HepG2 (cell line): ENCODE measurements around the gene PXYLP1. TPM values are rescaled to one million over a fixed set of nuclear protein-coding genes. Genes with fewer than 3 reads are reported as not detected.

ENCODE experiments used
- AKAP8 ChIP-seq: sonication (generic); formaldehyde crosslinking; IDR thresholded peaks from 2 replicates; pipeline ENCODE4 v1.5.1; 2020; ENCODE audit warnings: mild to moderate bottlenecking, missing genetic modification reagents
- CREBL2 ChIP-seq: sonication (generic); formaldehyde crosslinking; IDR thresholded peaks from 2 replicates; pipeline ENCODE4 v1.8.1; 2023; ENCODE audit warnings: missing genetic modification reagents, mild to moderate bottlenecking, borderline replicate concordance
- EZH2 ChIP-seq: conservative IDR thresholded peaks from 2 replicates; pipeline ENCODE4 v1.6.1; 2012; ENCODE audit warnings: mild to moderate bottlenecking, low read depth, low read length, moderate library complexity
- MATR3 ChIP-seq: sonication (generic); formaldehyde crosslinking; IDR thresholded peaks from 2 replicates; pipeline ENCODE4 v1.4.0; 2020; ENCODE audit warnings: missing genetic modification reagents
- MEF2D ChIP-seq: sonication (generic); formaldehyde crosslinking; IDR thresholded peaks from 2 replicates; pipeline ENCODE4 v1.5.1; 2020; ENCODE audit warnings: mild to moderate bottlenecking, missing genetic modification reagents
- NFIB ChIP-seq: sonication (generic); formaldehyde crosslinking; IDR thresholded peaks from 2 replicates; pipeline ENCODE4 v1.9.0; 2021; ENCODE audit warnings: missing genetic modification reagents, mild to moderate bottlenecking, borderline replicate concordance
- NR1H2 ChIP-seq: sonication (generic); formaldehyde crosslinking; IDR thresholded peaks from 2 replicates; pipeline ENCODE4 v1.8.1; 2022; ENCODE audit warnings: low read depth, missing genetic modification reagents, borderline replicate concordance
- PITX1 ChIP-seq: sonication (generic); formaldehyde crosslinking; IDR thresholded peaks from 2 replicates; pipeline ENCODE4 v1.5.1; 2020; ENCODE audit warnings: mild to moderate bottlenecking, missing genetic modification reagents
- REL ChIP-seq: sonication (generic); formaldehyde crosslinking; conservative IDR thresholded peaks from 2 replicates; pipeline ENCODE4 v1.8.0; 2022; ENCODE audit warnings: mild to moderate bottlenecking, missing genetic modification reagents, moderate library complexity
- SIN3A ChIP-seq: IDR thresholded peaks from 2 replicates; pipeline ENCODE4 v1.6.1; 2011; ENCODE audit warnings: low read depth, mild to moderate bottlenecking, control low read depth, low read length, borderline replicate concordance
- SPEN ChIP-seq: sonication (generic); formaldehyde crosslinking; IDR thresholded peaks from 2 replicates; pipeline ENCODE4 v1.5.1; 2020; ENCODE audit warnings: low read depth, mild to moderate bottlenecking, missing genetic modification reagents
- SUZ12 ChIP-seq: fragments of 150-350 bp; IDR thresholded peaks from 2 replicates; pipeline ENCODE4 v1.6.1; 2014; ENCODE audit warnings: low read depth, low read length
- TOE1 ChIP-seq: sonication (generic); formaldehyde crosslinking; IDR thresholded peaks from 2 replicates; pipeline ENCODE4 v1.4.0; 2020; ENCODE audit warnings: mild to moderate bottlenecking, missing genetic modification reagents
- ZFP36L1 ChIP-seq: sonication (generic); formaldehyde crosslinking; IDR thresholded peaks from 2 replicates; pipeline ENCODE4 v1.8.0; 2022; ENCODE audit warnings: mild to moderate bottlenecking, missing genetic modification reagents, moderate library complexity
- ZFP90 ChIP-seq: sonication (generic); formaldehyde crosslinking; IDR thresholded peaks from 2 replicates; pipeline ENCODE4 v1.8.0; 2022; ENCODE audit warnings: missing genetic modification reagents, mild to moderate bottlenecking, inconsistent platforms, borderline replicate concordance
- ZNF160 ChIP-seq: sonication (generic); formaldehyde crosslinking; IDR thresholded peaks from 2 replicates; pipeline ENCODE4 v1.8.0; 2022; ENCODE audit warnings: mild to moderate bottlenecking, inconsistent platforms, missing genetic modification reagents
- ZNF251 ChIP-seq: sonication (generic); formaldehyde crosslinking; IDR thresholded peaks from 2 replicates; pipeline ENCODE4 v1.9.0; 2021; ENCODE audit warnings: mild to moderate bottlenecking, missing genetic modification reagents
- ZNF264 ChIP-seq: sonication (generic); formaldehyde crosslinking; IDR thresholded peaks from 2 replicates; pipeline ENCODE4 v1.4.0; 2020; ENCODE audit warnings: missing genetic modification reagents
- ZNF317 ChIP-seq: sonication (generic); formaldehyde crosslinking; IDR thresholded peaks from 2 replicates; pipeline ENCODE4 v1.5.0; 2020; ENCODE audit warnings: mild to moderate bottlenecking, missing genetic modification reagents
- ZNF577 ChIP-seq: sonication (generic); formaldehyde crosslinking; IDR thresholded peaks from 2 replicates; pipeline ENCODE4 v1.4.0; 2020; ENCODE audit warnings: mild to moderate bottlenecking, low read depth, missing genetic modification reagents, borderline replicate concordance
- polyA plus RNA-seq, 8 experiments: library from polyadenylated mRNA; depleted of rRNA in 3 of 8; stranded (reverse) in 7 of 8; unstranded in 1 of 8; fragments of >200 nt; fragmentation: Illumina TruSeq in 4 of 8; extraction: Trizol in 4 of 8; gene quantifications; 2 replicates each; pipeline versions ENCODE4 v1.2.1 to v1.2.3, GENCODE V29; 2011 to 2016; ENCODE audit warnings: low read depth in 4 of 8, missing spikeins in 1 of 8, mixed read lengths in 1 of 8; ENCODE audit not compliant: insufficient read depth in 1 of 8
- total RNA-seq, 5 experiments: library from RNA; depleted of rRNA; stranded (reverse); fragments of >200 nt; fragmentation: Illumina TruSeq; extraction: Trizol; gene quantifications; 2 replicates each; pipeline ENCODE4 v1.2.3, GENCODE V29; 2016; ENCODE audit warnings: low read depth in 1 of 5
- TF ChIP-seq, protein P1 (sequence below): IDR thresholded peaks from 2 replicates; pipeline ENCODE4 v1.6.1; 2016
- TF ChIP-seq, protein P2 (sequence below): IDR thresholded peaks from 2 replicates; pipeline ENCODE4 v1.6.1; 2016; ENCODE audit warnings: missing compliant biosample characterization, missing genetic modification reagents, borderline replicate concordance
- TF ChIP-seq, protein P3 (sequence below): sonication (generic); formaldehyde crosslinking; IDR thresholded peaks from 2 replicates; pipeline ENCODE4 v1.8.0; 2022; ENCODE audit warnings: mild to moderate bottlenecking, missing genetic modification reagents, moderate library complexity
- TF ChIP-seq, protein P4 (sequence below): sonication (generic); formaldehyde crosslinking; IDR thresholded peaks from 2 replicates; pipeline ENCODE4 v1.5.0; 2020; ENCODE audit warnings: mild to moderate bottlenecking, missing genetic modification reagents
- TF ChIP-seq, protein P5 (sequence below): sonication (generic); formaldehyde crosslinking; IDR thresholded peaks from 2 replicates; pipeline ENCODE4 v1.5.1; 2020; ENCODE audit warnings: missing genetic modification reagents, mild to moderate bottlenecking, borderline replicate concordance

The PXYLP1 gene
- total and polyA plus RNA-seq, 2 of the 13 experiments (the other 11 are each of a cell fraction or from before 2014, with no cell fraction given): 4.9 to 8.1 TPM

GRCh38 chr3:141308588-141309218, 77.1 kb downstream of the PXYLP1 start (continued):
- TF ChIP-seq CREBL2: no peak
- TF ChIP-seq AKAP8: no peak
- 0 out of 2 replicates have a peak, but pooled peaks have one; percentile 42 for TF ChIP-seq MEF2D (CRISPR knock-in tag)
- no peak for TF ChIP-seq ZNF251 (CRISPR knock-in tag)
- no peak; the same call in 1 of the 2 replicates for TF ChIP-seq REL
- no peak for TF ChIP-seq ZFP36L1 (CRISPR knock-in tag)
- TF ChIP-seq SPEN (CRISPR knock-in tag): no peak
- TF ChIP-seq NFIB (CRISPR knock-in tag): no peak
- TF ChIP-seq, protein P1, sequence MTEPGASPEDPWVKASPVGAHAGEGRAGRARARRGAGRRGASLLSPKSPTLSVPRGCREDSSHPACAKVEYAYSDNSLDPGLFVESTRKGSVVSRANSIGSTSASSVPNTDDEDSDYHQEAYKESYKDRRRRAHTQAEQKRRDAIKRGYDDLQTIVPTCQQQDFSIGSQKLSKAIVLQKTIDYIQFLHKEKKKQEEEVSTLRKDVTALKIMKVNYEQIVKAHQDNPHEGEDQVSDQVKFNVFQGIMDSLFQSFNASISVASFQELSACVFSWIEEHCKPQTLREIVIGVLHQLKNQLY (CRISPR knock-in tag): no peak
- peak; percentile 56; the same call in 1 of the 2 replicates for TF ChIP-seq ZNF160 (CRISPR knock-in tag)
- TF ChIP-seq ZNF577 (CRISPR knock-in tag): no peak
- no peak for TF ChIP-seq SUZ12
- TF ChIP-seq, protein P2, sequence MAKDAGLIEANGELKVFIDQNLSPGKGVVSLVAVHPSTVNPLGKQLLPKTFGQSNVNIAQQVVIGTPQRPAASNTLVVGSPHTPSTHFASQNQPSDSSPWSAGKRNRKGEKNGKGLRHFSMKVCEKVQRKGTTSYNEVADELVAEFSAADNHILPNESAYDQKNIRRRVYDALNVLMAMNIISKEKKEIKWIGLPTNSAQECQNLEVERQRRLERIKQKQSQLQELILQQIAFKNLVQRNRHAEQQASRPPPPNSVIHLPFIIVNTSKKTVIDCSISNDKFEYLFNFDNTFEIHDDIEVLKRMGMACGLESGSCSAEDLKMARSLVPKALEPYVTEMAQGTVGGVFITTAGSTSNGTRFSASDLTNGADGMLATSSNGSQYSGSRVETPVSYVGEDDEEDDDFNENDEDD (CRISPR knock-in tag): peak; percentile 96
- TF ChIP-seq TOE1 (CRISPR knock-in tag): no peak
- no peak for TF ChIP-seq EZH2
- TF ChIP-seq, protein P3, sequence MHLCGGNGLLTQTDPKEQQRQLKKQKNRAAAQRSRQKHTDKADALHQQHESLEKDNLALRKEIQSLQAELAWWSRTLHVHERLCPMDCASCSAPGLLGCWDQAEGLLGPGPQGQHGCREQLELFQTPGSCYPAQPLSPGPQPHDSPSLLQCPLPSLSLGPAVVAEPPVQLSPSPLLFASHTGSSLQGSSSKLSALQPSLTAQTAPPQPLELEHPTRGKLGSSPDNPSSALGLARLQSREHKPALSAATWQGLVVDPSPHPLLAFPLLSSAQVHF (CRISPR knock-in tag): no peak
- TF ChIP-seq, protein P4, sequence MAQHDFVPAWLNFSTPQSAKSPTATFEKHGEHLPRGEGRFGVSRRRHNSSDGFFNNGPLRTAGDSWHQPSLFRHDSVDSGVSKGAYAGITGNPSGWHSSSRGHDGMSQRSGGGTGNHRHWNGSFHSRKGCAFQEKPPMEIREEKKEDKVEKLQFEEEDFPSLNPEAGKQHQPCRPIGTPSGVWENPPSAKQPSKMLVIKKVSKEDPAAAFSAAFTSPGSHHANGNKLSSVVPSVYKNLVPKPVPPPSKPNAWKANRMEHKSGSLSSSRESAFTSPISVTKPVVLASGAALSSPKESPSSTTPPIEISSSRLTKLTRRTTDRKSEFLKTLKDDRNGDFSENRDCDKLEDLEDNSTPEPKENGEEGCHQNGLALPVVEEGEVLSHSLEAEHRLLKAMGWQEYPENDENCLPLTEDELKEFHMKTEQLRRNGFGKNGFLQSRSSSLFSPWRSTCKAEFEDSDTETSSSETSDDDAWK (CRISPR knock-in tag): no peak
- 0 out of 2 replicates have a peak, but pooled peaks have one; percentile 55 for TF ChIP-seq ZFP90 (CRISPR knock-in tag)
- TF ChIP-seq ZNF317 (CRISPR knock-in tag): no peak
- TF ChIP-seq MATR3 (CRISPR knock-in tag): no peak
- TF ChIP-seq SIN3A: peak; percentile 41; the same call in 1 of the 2 replicates
- TF ChIP-seq PITX1 (CRISPR knock-in tag): peak; percentile 33; the same call in 1 of the 2 replicates
- TF ChIP-seq, protein P5, sequence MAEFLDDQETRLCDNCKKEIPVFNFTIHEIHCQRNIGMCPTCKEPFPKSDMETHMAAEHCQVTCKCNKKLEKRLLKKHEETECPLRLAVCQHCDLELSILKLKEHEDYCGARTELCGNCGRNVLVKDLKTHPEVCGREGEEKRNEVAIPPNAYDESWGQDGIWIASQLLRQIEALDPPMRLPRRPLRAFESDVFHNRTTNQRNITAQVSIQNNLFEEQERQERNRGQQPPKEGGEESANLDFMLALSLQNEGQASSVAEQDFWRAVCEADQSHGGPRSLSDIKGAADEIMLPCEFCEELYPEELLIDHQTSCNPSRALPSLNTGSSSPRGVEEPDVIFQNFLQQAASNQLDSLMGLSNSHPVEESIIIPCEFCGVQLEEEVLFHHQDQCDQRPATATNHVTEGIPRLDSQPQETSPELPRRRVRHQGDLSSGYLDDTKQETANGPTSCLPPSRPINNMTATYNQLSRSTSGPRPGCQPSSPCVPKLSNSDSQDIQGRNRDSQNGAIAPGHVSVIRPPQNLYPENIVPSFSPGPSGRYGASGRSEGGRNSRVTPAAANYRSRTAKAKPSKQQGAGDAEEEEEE (CRISPR knock-in tag): no peak
- no peak for TF ChIP-seq NR1H2 (CRISPR knock-in tag)
- TF ChIP-seq ZNF264 (CRISPR knock-in tag): 0 out of 2 replicates have a peak, but pooled peaks have one; percentile 36
